Measurements from ENCODE around the gene LRP8. TPM values are rescaled to one million over a fixed set of nuclear protein-coding genes. Genes with fewer than 3 reads are reported as not detected.

LRP8 gene
- total and polyA plus RNA-seq, 2 of the 4 experiments (the other 2 are of a cell fraction) = 12.0 to 12.1 TPM

GRCh38 chr1:53334781-53335180 is 6.9 kb upstream of the LRP8 start:
- Histone ChIP-seq H3K79me1 (ENCODE audit: low read depth in 1 of 2, low read length in 2 of 2) (no peaks in the 10 kb centered on the region), H4K5ac (ENCODE audit: low read depth, low read length) (no peak overlapping the region), H2BK20ac (ENCODE audit: low read depth, low read length) (no peak overlapping the region), H3K14ac (replicated peaks; ENCODE audit: low read depth, low read length) (no peak overlapping the region), H3K9ac (ENCODE audit: low read depth, low read length) (no peak overlapping the region), H2BK15ac (ENCODE audit: low read depth, low read length) (no peak overlapping the region), H3K27ac (ENCODE audit: insufficient read depth, low read length) (no peak overlapping the region), H3K56ac (ENCODE audit: extremely low read depth, insufficient read depth, low read length) (no peak overlapping the region), H2AK9ac (replicated peaks; ENCODE audit: low read depth, low read length, poor library complexity) (no peak overlapping the region), H3K4me1 (ENCODE audit: control insufficient read depth, insufficient read depth, low read length) (no peaks in the 10 kb centered on the region), H3K23ac (ENCODE audit: low read depth, low read length) (no peak overlapping the region), H4K20me1 (ENCODE audit: insufficient read depth, low read length) (no peaks in the 10 kb centered on the region), H2AFZ (replicated peaks; ENCODE audit: low read length, poor library complexity) (no peak overlapping the region), H2AK5ac (ENCODE audit: low read depth, low read length) (no peak overlapping the region), H3K9me1 (ENCODE audit: insufficient read depth, low read length) (no peaks in the 10 kb centered on the region), H3K9me3 (ENCODE audit: control insufficient read depth, insufficient read depth, low read length) (no peaks in the 10 kb centered on the region), H3K18ac (ENCODE audit: low read depth, low read length) (no peak overlapping the region), H2BK120ac (ENCODE audit: low read depth, low read length) (no peak overlapping the region), H4K8ac (ENCODE audit: low read depth in 2 of 2, low read length in 2 of 2) (no peak overlapping the region), H3K27me3 (ENCODE audit: control insufficient read depth, insufficient read depth, low read length) (peaks cover 21% of the 10 kb centered on the region), H4K91ac (ENCODE audit: insufficient read depth, low read depth, low read length) (no peak overlapping the region), H3K4ac (ENCODE audit: low read depth, low read length) (no peak overlapping the region), H3K4me2 (ENCODE audit: low read depth, low read length) (no peak overlapping the region), H3K36me3 (ENCODE audit: control insufficient read depth, insufficient read depth, low read length) (no peaks in the 10 kb centered on the region), H2BK5ac (ENCODE audit: low read depth, low read length, poor library complexity, severe bottlenecking) (no peak overlapping the region), H3K4me3 (ENCODE audit: insufficient read depth, low read depth, low read length) (no peak overlapping the region)
- in situ Hi-C loops (cut with MboI; ENCODE audit: low sequenced_read_pairs) = no loop called here
- 60% methylated on average over 1 of the region's 9 CpGs; no CpG with 5 or more reads in 1 of the 2 experiments for WGBS, 2 experiments (ENCODE audit: extremely low coverage in 2 of 2, insufficient read length in 1 of 2)
- intact Hi-C loops (cut with micrococcal nuclease) = no loop called here
- dilution Hi-C loops (cut with HindIII; ENCODE audit: low sequenced_read_pairs, unreplicated experiment) = no loop called here
- BruUV-seq (replicated peaks) = no TSS peak
- DNase-seq (no peak), ATAC-seq (ENCODE audit: low read depth) (no peak)
- ChIA-PET POLR2A (ENCODE audit: unreplicated experiment) (no interaction called here), CTCF (no interaction called here)
- TF ChIP-seq USF2 (IDR thresholded peaks at IDR 0.05; ENCODE audit: low read depth, low read length) = no peak
- no peak for TF ChIP-seq POLR2A (IDR thresholded peaks at IDR 0.05; ENCODE audit: low read depth, low read length)
- TF ChIP-seq ELK1 (IDR thresholded peaks at IDR 0.05; ENCODE audit: borderline replicate concordance, low read depth, low read length) = no peak
- TF ChIP-seq CEBPB (IDR thresholded peaks at IDR 0.05; ENCODE audit: low read depth, low read length) = no peak
- TF ChIP-seq CHD1 (IDR thresholded peaks at IDR 0.05; ENCODE audit: low read depth, low read length) = no peak
- TF ChIP-seq CTCF (conservative IDR thresholded peaks at IDR 0.05; ENCODE audit: low read depth, low read length) = no peak
- no peak for TF ChIP-seq RFX5 (IDR thresholded peaks at IDR 0.05; ENCODE audit: low read depth, low read length)
- TF ChIP-seq FOS (IDR thresholded peaks at IDR 0.05; ENCODE audit: low read depth, low read length) = no peak
- no peak for TF ChIP-seq MXI1 (IDR thresholded peaks at IDR 0.05; ENCODE audit: borderline replicate concordance, low read depth, low read length)
- TF ChIP-seq MAFK (IDR thresholded peaks at IDR 0.05; ENCODE audit: low read depth, low read length) = no peak
- no peak for TF ChIP-seq SMC3 (IDR thresholded peaks at IDR 0.05; ENCODE audit: low read depth, low read length)
- no peak for TF ChIP-seq RAD21 (IDR thresholded peaks at IDR 0.05; ENCODE audit: low read length)
- TF ChIP-seq BHLHE40 (IDR thresholded peaks at IDR 0.05; ENCODE audit: low read depth, low read length) = no peak
- no peak for TF ChIP-seq RCOR1 (IDR thresholded peaks at IDR 0.05; ENCODE audit: insufficient replicate concordance, low read length)
- TF ChIP-seq NFE2L2 (IDR thresholded peaks at IDR 0.05; ENCODE audit: low read depth, low read length) = no peak
- no peak for TF ChIP-seq MAZ (IDR thresholded peaks at IDR 0.05; ENCODE audit: borderline replicate concordance, low read depth, low read length)

Measured in IMR-90 (cell line).